HepG2 (cell line): ENCODE measurements around the gene OTUB2.

Source experiments
- BRCA1 ChIP-seq: sonication (generic); formaldehyde crosslinking; IDR thresholded peaks from 2 replicates; pipeline ENCODE4 v1.4.0; 2020; ENCODE audit warnings: missing genetic modification reagents
- ETV6 ChIP-seq: sonication (generic); formaldehyde crosslinking; conservative IDR thresholded peaks from 2 replicates; pipeline ENCODE4 v1.4.0; 2020; ENCODE audit warnings: missing genetic modification reagents
- FOXK2 ChIP-seq: fragments of 450-650 bp; IDR thresholded peaks from 2 replicates; pipeline ENCODE4 v1.6.1; 2016
- GABPA ChIP-seq, 2 experiments: IDR thresholded peaks; 2 replicates each; pipeline ENCODE4 v1.6.1; 2011 to 2016; ENCODE audit warnings: low read depth in 2 of 2, low read length in 1 of 2, missing biosample characterization in 1 of 2, missing genetic modification characterization in 1 of 2
- GLI4 ChIP-seq: sonication (generic); formaldehyde crosslinking; IDR thresholded peaks from 2 replicates; pipeline ENCODE4 v1.5.1; 2020; ENCODE audit warnings: missing genetic modification reagents, mild to moderate bottlenecking, moderate library complexity, borderline replicate concordance
- KDM2A ChIP-seq: sonication (generic); formaldehyde crosslinking; IDR thresholded peaks from 2 replicates; pipeline ENCODE4 v1.4.0; 2020; ENCODE audit warnings: low read depth, missing genetic modification reagents, borderline replicate concordance
- PRDM15 ChIP-seq: sonication (generic); formaldehyde crosslinking; IDR thresholded peaks from 2 replicates; pipeline ENCODE4 v1.4.0; 2020; ENCODE audit warnings: missing genetic modification reagents
- TARDBP ChIP-seq: sonication (generic); formaldehyde crosslinking; IDR thresholded peaks from 2 replicates; pipeline ENCODE4 v1.8.0; 2022; ENCODE audit warnings: mild to moderate bottlenecking, missing genetic modification reagents
- TEAD2 ChIP-seq: sonication (generic); formaldehyde crosslinking; IDR thresholded peaks from 2 replicates; pipeline ENCODE4 v1.9.0; 2021; ENCODE audit warnings: missing genetic modification reagents
- ZNF562 ChIP-seq: sonication (generic); formaldehyde crosslinking; IDR thresholded peaks from 2 replicates; pipeline ENCODE4 v1.8.0; 2022; ENCODE audit warnings: missing genetic modification reagents, borderline replicate concordance
- TF ChIP-seq, protein P1 (sequence below): sonication (generic); formaldehyde crosslinking; IDR thresholded peaks from 2 replicates; pipeline ENCODE4 v1.5.0; 2020; ENCODE audit warnings: mild to moderate bottlenecking, missing genetic modification reagents, moderate library complexity
- TF ChIP-seq, protein P2 (sequence below): IDR thresholded peaks from 2 replicates; pipeline ENCODE4 v1.6.1; 2016; ENCODE audit warnings: low read depth, missing genetic modification reagents, missing compliant biosample characterization
- TF ChIP-seq, protein P3 (sequence below): sonication (generic); formaldehyde crosslinking; IDR thresholded peaks from 2 replicates; pipeline ENCODE4 v1.8.0; 2022; ENCODE audit warnings: mild to moderate bottlenecking, missing genetic modification reagents
- TF ChIP-seq, protein P4 (sequence below): sonication (generic); formaldehyde crosslinking; IDR thresholded peaks from 2 replicates; pipeline ENCODE4 v1.4.0; 2020; ENCODE audit warnings: missing genetic modification reagents, borderline replicate concordance

DNA sequence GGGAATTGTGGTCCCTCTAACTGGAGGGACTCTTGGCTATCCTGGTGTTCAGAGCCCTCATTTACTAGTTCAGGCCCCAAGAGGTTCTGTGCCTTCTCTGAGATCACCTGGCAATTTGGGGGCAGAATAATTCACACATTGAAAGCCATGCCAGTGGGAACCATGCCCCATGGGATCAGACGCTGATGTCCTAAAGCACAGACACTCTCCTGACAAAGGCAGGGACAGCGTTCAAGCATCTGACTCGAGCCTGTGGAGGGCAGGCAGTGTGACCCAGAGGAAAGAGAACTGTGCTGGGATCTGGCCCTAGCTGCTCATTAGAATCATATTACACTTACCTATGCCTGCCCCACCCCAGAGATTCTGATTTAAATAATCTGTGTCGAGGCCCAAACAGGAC, 47.4 kb upstream of the OTUB2 start:
- TF ChIP-seq, protein P1, sequence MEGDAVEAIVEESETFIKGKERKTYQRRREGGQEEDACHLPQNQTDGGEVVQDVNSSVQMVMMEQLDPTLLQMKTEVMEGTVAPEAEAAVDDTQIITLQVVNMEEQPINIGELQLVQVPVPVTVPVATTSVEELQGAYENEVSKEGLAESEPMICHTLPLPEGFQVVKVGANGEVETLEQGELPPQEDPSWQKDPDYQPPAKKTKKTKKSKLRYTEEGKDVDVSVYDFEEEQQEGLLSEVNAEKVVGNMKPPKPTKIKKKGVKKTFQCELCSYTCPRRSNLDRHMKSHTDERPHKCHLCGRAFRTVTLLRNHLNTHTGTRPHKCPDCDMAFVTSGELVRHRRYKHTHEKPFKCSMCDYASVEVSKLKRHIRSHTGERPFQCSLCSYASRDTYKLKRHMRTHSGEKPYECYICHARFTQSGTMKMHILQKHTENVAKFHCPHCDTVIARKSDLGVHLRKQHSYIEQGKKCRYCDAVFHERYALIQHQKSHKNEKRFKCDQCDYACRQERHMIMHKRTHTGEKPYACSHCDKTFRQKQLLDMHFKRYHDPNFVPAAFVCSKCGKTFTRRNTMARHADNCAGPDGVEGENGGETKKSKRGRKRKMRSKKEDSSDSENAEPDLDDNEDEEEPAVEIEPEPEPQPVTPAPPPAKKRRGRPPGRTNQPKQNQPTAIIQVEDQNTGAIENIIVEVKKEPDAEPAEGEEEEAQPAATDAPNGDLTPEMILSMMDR = no peak
- no peak for TF ChIP-seq KDM2A (CRISPR knock-in tag)
- no peak for TF ChIP-seq PRDM15 (CRISPR knock-in tag)
- TF ChIP-seq ETV6 (CRISPR knock-in tag) = no peak
- no peak for TF ChIP-seq GLI4 (CRISPR knock-in tag)
- TF ChIP-seq, protein P2, sequence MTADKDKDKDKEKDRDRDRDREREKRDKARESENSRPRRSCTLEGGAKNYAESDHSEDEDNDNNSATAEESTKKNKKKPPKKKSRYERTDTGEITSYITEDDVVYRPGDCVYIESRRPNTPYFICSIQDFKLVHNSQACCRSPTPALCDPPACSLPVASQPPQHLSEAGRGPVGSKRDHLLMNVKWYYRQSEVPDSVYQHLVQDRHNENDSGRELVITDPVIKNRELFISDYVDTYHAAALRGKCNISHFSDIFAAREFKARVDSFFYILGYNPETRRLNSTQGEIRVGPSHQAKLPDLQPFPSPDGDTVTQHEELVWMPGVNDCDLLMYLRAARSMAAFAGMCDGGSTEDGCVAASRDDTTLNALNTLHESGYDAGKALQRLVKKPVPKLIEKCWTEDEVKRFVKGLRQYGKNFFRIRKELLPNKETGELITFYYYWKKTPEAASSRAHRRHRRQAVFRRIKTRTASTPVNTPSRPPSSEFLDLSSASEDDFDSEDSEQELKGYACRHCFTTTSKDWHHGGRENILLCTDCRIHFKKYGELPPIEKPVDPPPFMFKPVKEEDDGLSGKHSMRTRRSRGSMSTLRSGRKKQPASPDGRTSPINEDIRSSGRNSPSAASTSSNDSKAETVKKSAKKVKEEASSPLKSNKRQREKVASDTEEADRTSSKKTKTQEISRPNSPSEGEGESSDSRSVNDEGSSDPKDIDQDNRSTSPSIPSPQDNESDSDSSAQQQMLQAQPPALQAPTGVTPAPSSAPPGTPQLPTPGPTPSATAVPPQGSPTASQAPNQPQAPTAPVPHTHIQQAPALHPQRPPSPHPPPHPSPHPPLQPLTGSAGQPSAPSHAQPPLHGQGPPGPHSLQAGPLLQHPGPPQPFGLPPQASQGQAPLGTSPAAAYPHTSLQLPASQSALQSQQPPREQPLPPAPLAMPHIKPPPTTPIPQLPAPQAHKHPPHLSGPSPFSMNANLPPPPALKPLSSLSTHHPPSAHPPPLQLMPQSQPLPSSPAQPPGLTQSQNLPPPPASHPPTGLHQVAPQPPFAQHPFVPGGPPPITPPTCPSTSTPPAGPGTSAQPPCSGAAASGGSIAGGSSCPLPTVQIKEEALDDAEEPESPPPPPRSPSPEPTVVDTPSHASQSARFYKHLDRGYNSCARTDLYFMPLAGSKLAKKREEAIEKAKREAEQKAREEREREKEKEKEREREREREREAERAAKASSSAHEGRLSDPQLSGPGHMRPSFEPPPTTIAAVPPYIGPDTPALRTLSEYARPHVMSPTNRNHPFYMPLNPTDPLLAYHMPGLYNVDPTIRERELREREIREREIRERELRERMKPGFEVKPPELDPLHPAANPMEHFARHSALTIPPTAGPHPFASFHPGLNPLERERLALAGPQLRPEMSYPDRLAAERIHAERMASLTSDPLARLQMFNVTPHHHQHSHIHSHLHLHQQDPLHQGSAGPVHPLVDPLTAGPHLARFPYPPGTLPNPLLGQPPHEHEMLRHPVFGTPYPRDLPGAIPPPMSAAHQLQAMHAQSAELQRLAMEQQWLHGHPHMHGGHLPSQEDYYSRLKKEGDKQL (CRISPR knock-in tag) = no peak
- TF ChIP-seq BRCA1 = no peak
- no peak for TF ChIP-seq ZNF562
- no peak for TF ChIP-seq TEAD2 (CRISPR knock-in tag)
- TF ChIP-seq, protein P3, sequence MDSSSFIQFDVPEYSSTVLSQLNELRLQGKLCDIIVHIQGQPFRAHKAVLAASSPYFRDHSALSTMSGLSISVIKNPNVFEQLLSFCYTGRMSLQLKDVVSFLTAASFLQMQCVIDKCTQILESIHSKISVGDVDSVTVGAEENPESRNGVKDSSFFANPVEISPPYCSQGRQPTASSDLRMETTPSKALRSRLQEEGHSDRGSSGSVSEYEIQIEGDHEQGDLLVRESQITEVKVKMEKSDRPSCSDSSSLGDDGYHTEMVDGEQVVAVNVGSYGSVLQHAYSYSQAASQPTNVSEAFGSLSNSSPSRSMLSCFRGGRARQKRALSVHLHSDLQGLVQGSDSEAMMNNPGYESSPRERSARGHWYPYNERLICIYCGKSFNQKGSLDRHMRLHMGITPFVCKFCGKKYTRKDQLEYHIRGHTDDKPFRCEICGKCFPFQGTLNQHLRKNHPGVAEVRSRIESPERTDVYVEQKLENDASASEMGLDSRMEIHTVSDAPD (CRISPR knock-in tag) = no peak
- TF ChIP-seq TARDBP (CRISPR knock-in tag) = no peak
- TF ChIP-seq, protein P4, sequence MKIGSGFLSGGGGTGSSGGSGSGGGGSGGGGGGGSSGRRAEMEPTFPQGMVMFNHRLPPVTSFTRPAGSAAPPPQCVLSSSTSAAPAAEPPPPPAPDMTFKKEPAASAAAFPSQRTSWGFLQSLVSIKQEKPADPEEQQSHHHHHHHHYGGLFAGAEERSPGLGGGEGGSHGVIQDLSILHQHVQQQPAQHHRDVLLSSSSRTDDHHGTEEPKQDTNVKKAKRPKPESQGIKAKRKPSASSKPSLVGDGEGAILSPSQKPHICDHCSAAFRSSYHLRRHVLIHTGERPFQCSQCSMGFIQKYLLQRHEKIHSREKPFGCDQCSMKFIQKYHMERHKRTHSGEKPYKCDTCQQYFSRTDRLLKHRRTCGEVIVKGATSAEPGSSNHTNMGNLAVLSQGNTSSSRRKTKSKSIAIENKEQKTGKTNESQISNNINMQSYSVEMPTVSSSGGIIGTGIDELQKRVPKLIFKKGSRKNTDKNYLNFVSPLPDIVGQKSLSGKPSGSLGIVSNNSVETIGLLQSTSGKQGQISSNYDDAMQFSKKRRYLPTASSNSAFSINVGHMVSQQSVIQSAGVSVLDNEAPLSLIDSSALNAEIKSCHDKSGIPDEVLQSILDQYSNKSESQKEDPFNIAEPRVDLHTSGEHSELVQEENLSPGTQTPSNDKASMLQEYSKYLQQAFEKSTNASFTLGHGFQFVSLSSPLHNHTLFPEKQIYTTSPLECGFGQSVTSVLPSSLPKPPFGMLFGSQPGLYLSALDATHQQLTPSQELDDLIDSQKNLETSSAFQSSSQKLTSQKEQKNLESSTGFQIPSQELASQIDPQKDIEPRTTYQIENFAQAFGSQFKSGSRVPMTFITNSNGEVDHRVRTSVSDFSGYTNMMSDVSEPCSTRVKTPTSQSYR (CRISPR knock-in tag) = no peak
- no peak for TF ChIP-seq FOXK2
- TF ChIP-seq GABPA (IDR thresholded peaks at IDR 0.05; ENCODE audit: low read depth, low read length) = no peak
- no peak for TF ChIP-seq GABPA (CRISPR knock-in tag; IDR thresholded peaks at IDR 0.05; ENCODE audit: low read depth)
